HPDE6-E6E7 (cell line): ENCODE data around the gene HRH2.
"Not testable (repeated sequence)": the region's sequence is repeated elsewhere in the genome, so short reads cannot be mapped to it uniquely, and the experiment has no call there.

Experiments used
- DNase-seq: peaks from one replicate; pipeline ENCODE4 v3.0.0; 2011; ENCODE audit warnings: missing footprints; ENCODE audit errors: extremely low spot score

HRH2 gene

GRCh38 chr5:175646251-175646650 is 11.6 kb upstream of the HRH2 start:
- no peak for DNase-seq

GRCh38 chr5:175649967-175650366 is 7.9 kb upstream of the HRH2 start:
- DNase-seq: no peak

- not testable (repeated sequence) for DNase-seq
Measured at GRCh38 chr5:175650430-175651205, 7.3 kb upstream of the HRH2 start.

GRCh38 chr5:175652741-175653663 is 4.9 kb upstream of the HRH2 start:
- DNase-seq: no peak

- DNase-seq: no peak
Measured at GRCh38 chr5:175653763-175654162, 4.1 kb upstream of the HRH2 start.

GRCh38 chr5:175654339-175654738 is 3.5 kb upstream of the HRH2 start:
- DNase-seq: no peak

- DNase-seq: no peak
Measured at GRCh38 chr5:175654807-175655206, 3.1 kb upstream of the HRH2 start.

- no peak for DNase-seq
Measured at GRCh38 chr5:175655411-175655810, 2.5 kb upstream of the HRH2 start.

- no peak for DNase-seq
Measured at GRCh38 chr5:175656966-175657365, 905 bp upstream of the HRH2 start.

- no peak for DNase-seq
Measured at GRCh38 chr5:175658299-175659145, 651 bp downstream of the HRH2 start.

- DNase-seq: no peak
Measured at GRCh38 chr5:175659546-175660253, 1.8 kb downstream of the HRH2 start.

GRCh38 chr5:175663186-175664184 is 5.6 kb downstream of the HRH2 start:
- no peak for DNase-seq

- DNase-seq: no peak
Measured at GRCh38 chr5:175664723-175665122, 6.9 kb downstream of the HRH2 start.

GRCh38 chr5:175666216-175666615 is 8.3 kb downstream of the HRH2 start:
- no peak for DNase-seq

GRCh38 chr5:175668006-175668405 is 10.1 kb downstream of the HRH2 start:
- DNase-seq: no peak

- DNase-seq: no peak
Measured at GRCh38 chr5:175670372-175670771, 12.5 kb downstream of the HRH2 start.

GRCh38 chr5:175671013-175671412 is 13.1 kb downstream of the HRH2 start:
- DNase-seq: no peak

GRCh38 chr5:175672976-175673648 is 15.2 kb downstream of the HRH2 start:
- no peak for DNase-seq

- no peak for DNase-seq
Measured at GRCh38 chr5:175674731-175675346, 17.0 kb downstream of the HRH2 start.
